Germinal center (tissue), 1 donor: ENCODE data around the gene RFX2.
"Not testable (repeated sequence)": the region's sequence is repeated elsewhere in the genome, so short reads cannot be mapped to it uniquely, and the experiment has no call there.

Source experiments
- DNase-seq: peaks from one replicate; pipeline ENCODE4 v3.0.0; 2012; ENCODE audit warnings: mixed read lengths, low spot score

RFX2 gene

GRCh38 chr19:5971714-5972354 is 138.5 kb downstream of the RFX2 start:
- DNase-seq: no peak

- no peak for DNase-seq
These were observed 140.8 kb downstream of the RFX2 start for GRCh38 chr19:5969476-5969875.

GRCh38 chr19:5968431-5969373 is 141.6 kb downstream of the RFX2 start:
- no peak for DNase-seq

DNA sequence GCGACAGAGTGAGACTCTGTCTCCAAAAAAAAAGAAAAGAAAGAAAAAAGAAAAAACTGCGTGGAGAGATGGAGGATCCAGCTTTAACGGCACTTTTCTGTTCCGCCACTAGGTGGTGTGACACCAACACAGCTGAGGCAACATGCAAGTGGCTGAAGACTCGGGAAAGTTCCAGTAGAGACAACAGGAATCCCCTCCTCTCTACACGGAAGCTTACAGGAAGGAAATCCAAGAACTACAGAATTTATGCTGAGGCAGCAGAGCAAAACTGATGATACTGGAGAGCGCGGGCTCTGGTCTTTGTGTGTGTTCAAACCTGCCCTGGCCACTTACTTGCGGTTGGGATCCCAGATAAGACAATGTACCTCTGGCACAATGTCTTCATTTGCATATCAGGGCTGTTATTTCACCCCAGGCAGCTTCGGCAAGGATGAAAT is 142.3 kb downstream of the RFX2 start:
- DNase-seq: peak; percentile 79

- no peak for DNase-seq
These were observed 142.7 kb downstream of the RFX2 start for GRCh38 chr19:5967571-5967970.

DNA sequence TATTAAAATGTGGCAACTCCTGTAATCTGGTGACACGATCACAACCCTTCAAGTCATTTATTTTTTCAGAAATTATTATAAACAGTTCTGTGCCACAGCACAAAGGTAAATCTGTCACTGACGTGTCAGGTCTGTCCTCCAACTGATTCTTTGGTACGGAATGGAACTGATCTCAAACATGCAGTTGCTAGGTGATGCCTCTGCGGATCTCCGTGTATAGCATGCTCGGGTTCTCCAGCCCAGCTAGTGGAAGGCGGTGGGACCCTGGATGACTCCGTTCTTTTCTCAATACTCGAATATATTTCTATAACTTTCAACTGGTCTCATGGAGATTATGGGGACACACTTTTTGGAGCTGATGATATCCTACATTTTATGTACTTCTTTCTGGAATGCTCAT is 143.4 kb downstream of the RFX2 start:
- DNase-seq: no peak

DNA sequence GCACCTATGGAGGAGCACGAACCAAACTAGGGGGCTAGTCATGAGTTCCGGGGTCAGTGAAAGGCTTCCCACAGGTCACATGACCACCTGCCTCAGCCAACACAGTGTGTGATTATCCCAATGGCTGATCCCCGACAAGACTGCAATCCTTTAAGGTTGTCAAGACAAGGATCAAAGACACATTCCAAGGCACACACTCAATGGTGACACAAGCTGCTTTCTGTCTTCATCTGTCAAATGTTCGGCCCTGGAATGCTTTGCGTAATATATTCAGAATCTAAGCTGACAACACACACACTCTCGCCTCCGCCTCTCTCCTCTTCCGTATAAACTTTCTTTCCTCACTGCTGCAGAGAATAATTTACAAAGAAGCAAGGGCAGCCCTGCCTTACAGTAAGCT is 144.1 kb downstream of the RFX2 start:
- no peak for DNase-seq

DNA sequence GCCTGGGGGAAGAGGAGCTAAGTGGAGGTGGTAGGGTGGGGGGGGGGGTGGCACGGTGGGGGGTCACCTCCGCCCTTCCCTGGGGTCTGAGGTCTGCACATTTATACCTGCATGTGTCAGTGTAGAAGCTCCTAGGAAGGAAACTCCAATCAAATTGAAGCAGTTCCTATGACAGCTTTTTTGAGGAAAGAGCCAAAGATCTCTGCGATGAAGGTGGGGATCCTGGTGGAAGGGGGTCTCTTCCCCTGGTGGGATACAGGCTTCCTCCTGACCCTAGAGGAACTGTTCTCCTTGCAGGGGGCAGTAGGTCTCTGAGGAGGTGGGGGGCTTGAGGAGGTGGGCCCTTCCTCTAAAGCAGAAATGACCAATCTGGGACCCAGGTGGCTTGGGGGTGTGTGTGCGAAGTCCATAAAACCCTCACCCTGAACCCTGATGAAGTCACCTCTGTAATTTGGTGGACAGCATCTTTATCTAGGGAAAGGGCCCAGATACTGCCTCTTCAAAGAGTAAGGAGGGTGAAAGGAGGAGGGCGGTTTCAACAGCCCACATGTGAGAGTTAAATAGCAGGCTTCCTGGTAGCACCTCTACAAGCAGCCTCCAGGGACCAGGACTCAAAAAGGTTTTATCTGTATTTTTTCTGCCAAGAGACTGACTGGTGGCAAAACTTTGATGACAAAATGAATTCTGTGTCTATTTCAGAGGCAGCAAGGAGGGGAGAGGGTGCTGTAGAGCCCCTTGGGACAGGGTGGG is 145.3 kb downstream of the RFX2 start:
- no peak for DNase-seq

DNA sequence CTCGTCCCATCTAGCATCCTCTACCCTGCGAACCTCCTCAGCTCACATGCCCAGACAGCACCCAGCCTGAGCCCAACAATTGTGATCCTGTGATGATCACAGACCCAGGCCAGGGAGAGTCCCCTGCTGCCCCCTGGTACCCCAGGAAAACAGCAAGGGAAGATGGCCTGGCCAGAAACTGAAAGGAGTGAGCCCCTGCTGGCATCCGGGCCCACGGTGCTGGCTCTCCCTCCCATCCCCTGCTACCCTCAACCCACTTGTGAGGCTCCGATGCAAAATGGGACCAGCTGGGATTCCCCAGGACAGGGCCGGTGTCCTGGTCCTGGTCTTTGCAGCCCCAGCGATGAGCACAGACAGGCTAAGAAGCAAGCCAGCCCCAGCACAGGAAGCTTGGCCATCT is 146.4 kb downstream of the RFX2 start:
- no peak for DNase-seq

- DNase-seq: not testable (repeated sequence)
These were observed 147.0 kb downstream of the RFX2 start for GRCh38 chr19:5963259-5963658.

GRCh38 chr19:5961969-5962945 is 148.0 kb downstream of the RFX2 start:
- DNase-seq: peak; percentile 29

GRCh38 chr19:5961641-5961968 is 148.7 kb downstream of the RFX2 start:
- DNase-seq: not testable (repeated sequence)

DNA sequence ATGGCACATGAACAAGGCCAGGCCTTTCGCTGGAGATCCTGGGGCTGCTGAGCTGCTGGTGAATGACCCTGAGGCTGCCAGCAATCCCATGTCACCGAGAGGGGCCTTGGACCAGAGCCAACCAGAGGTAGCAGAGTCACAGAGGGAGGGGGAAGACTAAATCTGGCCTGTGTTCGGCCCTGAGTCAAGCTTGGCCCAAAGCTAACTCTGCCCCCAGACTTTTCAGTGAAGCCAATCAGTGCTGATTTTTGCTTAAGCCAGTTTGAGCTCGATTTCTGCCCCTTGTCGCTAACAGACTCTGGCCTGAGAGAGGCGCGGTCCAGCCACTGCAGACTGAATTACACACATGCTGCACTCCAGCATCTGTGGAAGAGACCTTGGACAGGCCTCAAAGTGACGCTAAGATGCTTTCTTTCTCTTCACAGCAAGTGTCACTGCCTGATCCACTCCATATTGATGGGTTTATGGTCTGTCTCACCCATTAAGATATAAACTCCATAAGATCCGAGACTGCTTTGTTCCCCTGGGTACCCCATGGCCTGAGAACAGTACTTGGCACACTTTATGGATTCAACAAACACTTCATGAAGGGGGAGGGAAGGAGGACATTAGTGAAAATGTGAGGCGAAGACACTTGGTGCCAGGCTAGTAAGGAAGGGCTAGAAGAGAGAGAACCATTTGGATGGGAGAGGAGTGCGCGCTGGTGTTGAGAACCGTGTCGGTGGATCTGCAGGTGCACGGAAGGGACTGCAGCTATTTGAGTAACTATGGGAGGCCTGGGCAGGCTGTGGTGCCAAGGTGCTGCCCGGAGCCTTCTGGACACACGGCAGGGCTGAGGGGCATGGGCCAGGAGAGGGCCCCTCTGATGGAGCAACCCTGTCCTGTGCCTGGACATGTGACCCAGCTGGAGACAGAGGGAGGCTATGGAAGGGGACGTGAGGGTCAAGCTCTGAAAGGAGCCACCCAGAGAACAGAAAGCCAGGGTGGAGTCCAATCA is 150.0 kb downstream of the RFX2 start:
- DNase-seq: no peak

GRCh38 chr19:5959260-5960004 is 150.9 kb downstream of the RFX2 start:
- DNase-seq: no peak

DNA sequence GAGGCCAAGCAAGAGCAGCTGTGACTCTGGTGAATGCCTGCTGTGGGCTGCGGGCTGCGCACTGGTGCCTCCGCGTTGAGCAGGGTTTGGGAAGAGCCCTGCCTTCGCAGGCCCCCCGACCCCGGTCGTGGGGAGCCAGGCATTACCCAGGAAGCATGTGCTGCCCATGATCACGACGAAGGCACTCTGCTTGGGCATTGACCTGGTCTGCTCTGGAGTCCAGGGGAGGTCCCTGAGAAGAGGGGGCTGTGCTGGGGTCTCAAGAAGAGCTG is 151.5 kb downstream of the RFX2 start:
- no peak for DNase-seq

GRCh38 chr19:5958074-5958850 is 152.0 kb downstream of the RFX2 start:
- no peak for DNase-seq

GRCh38 chr19:5957170-5957569 is 153.1 kb downstream of the RFX2 start:
- no peak for DNase-seq

DNA sequence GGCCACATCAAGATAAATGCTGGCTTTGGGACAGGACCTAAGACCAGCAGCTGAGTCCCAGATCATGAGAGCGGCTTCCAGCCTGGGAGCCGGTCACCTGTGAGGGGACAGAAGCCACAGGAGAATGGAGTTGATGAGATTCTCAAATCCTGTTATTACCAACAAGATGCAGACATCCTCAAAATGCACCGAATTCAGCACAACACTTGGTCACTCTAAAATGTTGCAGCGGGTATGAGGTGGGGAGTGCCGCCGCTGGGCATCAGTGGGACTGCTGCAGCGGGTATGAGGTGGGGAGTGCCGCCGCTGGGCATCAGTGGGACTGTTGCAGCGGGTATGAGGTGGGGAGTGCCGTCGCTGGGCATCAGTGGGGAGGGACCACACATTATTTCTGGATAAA is 153.6 kb downstream of the RFX2 start:
- no peak for DNase-seq

- DNase-seq: no peak
These were observed 154.0 kb downstream of the RFX2 start for GRCh38 chr19:5956323-5956722.
